ENCODE results near the gene SCUBE2.

DNA sequence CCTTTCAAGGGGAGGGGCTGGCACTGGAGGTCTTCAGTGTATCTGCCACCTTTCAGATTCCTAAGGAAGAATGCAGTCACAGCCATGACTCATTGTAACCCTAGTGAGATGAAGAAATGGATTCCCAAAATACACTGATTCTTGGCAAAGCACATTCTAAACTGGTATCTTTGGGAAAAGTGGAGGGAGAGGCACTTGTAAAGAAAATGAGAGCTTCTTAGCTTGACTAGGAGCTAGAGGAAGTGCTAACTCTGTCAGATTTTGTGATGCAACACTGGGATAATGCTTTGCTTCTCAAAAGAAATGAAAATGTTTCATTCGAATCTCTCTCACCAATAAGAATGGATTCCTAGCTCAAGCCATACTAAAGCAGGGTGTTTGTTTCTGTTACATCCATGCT, 101.9 kb downstream of the SCUBE2 start:
- TF ChIP-seq SP1 (IDR thresholded peaks at IDR 0.05) (no peak), CTCF (IDR thresholded peaks at IDR 0.05; ENCODE audit: low read depth, low read length, missing input control) (no peak), RAD21 (IDR thresholded peaks at IDR 0.05) (no peak), GABPA (IDR thresholded peaks at IDR 0.05 in 1 of 2, conservative IDR thresholded peaks at IDR 0.05 in 1 of 2) (no peak), YY1 (IDR thresholded peaks at IDR 0.05) (no peak), JUND (IDR thresholded peaks at IDR 0.05) (no peak), TAF1 (conservative IDR thresholded peaks at IDR 0.05) (no peak), NR2F2 (IDR thresholded peaks at IDR 0.05) (no peak), ATF3 (IDR thresholded peaks at IDR 0.05) (no peak), REST (IDR thresholded peaks at IDR 0.05) (no peak), EGR1 (IDR thresholded peaks at IDR 0.05; ENCODE audit: low read depth in 2 of 2) (no peak)
- TF ChIP-seq, protein P1, sequence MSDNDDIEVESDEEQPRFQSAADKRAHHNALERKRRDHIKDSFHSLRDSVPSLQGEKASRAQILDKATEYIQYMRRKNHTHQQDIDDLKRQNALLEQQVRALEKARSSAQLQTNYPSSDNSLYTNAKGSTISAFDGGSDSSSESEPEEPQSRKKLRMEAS (IDR thresholded peaks at IDR 0.05) = no peak
